ENCODE data around the gene SF3B3.

DNA sequence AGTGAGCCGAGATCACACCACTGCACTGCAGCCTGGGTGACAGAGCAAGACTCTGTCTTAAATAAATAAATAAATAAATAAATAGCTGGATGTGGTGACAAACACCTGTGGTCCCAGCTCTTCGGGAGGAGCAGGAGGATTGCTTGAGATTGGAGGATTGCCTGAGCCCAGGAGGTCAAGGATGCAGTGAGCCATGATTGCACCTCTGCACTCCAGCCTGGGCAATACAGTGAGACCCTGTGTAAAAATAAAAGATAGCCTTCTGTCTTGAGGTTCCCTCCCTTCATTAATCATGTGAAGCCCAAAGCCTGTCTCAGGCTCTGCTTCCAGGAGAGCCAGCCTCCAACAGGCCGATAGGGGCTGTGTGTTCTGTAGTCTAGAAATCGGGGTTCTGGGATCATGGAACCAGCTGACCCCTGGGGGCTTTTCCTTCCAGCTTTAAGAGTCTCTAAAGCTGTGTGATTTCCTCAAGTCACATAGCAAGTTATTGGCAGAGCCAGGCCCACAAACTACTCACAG, 88.2 kb downstream of the SF3B3 start:
- TF ChIP-seq, protein P1, sequence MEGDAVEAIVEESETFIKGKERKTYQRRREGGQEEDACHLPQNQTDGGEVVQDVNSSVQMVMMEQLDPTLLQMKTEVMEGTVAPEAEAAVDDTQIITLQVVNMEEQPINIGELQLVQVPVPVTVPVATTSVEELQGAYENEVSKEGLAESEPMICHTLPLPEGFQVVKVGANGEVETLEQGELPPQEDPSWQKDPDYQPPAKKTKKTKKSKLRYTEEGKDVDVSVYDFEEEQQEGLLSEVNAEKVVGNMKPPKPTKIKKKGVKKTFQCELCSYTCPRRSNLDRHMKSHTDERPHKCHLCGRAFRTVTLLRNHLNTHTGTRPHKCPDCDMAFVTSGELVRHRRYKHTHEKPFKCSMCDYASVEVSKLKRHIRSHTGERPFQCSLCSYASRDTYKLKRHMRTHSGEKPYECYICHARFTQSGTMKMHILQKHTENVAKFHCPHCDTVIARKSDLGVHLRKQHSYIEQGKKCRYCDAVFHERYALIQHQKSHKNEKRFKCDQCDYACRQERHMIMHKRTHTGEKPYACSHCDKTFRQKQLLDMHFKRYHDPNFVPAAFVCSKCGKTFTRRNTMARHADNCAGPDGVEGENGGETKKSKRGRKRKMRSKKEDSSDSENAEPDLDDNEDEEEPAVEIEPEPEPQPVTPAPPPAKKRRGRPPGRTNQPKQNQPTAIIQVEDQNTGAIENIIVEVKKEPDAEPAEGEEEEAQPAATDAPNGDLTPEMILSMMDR (optimal IDR thresholded peaks at IDR 0.05 in 1 of 3, IDR thresholded peaks at IDR 0.05 in 1 of 3, conservative IDR thresholded peaks at IDR 0.05 in 1 of 3; ENCODE audit: extremely low read depth in 1 of 3, insufficient read depth in 2 of 3, low read length in 3 of 3) = no peak
- TF ChIP-seq EZH2 (IDR thresholded peaks at IDR 0.05; ENCODE audit: low read length) = no peak
